ENCODE measurements around the gene ADAMTS7. TPM values are rescaled to one million over a fixed set of nuclear protein-coding genes. Genes with fewer than 3 reads are reported as not detected.
A peak's percentile ranks its signal among the peaks of the same experiment; 100 is the strongest.

ADAMTS7 gene
- total RNA-seq, 1 donor from 2014 or later, result 25.5 TPM

DNA sequence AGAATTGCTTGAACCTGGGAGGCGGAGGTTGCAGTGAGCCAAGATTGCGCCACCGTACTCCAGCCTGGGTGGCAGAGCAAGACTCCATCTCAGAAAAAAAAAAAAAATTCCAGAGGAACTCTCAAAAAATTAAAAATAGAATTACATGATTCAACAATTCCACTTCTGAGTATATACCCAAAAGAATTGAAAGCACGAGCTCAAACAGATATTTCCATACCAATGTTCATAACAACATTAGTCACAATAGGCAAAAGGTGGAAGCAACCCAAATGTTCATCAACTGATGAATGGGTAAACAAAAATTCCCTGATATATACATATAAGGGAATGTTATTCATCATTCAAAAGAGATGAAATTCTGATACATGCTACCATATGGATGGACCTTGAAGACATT lies 44.5 kb upstream of the ADAMTS7 start:
- no peak overlapping the region for H3K27ac ChIP-seq (ENCODE audit: low read depth, low read length)
- Mint-ChIP-seq H3K4me3 (ENCODE audit: unreplicated experiment) (no peak overlapping the region), H3K4me1 (ENCODE audit: low read depth, unreplicated experiment) (no peaks in the 10 kb centered on the region), H3K27ac (ENCODE audit: unreplicated experiment) (no peak overlapping the region), H3K36me3 (ENCODE audit: low read depth, unreplicated experiment) (no peaks in the 10 kb centered on the region), H3K27me3 (ENCODE audit: low read depth, unreplicated experiment) (no peaks in the 10 kb centered on the region), H3K9me3 (ENCODE audit: unreplicated experiment) (no peaks in the 10 kb centered on the region)
- TF ChIP-seq, protein P1, sequence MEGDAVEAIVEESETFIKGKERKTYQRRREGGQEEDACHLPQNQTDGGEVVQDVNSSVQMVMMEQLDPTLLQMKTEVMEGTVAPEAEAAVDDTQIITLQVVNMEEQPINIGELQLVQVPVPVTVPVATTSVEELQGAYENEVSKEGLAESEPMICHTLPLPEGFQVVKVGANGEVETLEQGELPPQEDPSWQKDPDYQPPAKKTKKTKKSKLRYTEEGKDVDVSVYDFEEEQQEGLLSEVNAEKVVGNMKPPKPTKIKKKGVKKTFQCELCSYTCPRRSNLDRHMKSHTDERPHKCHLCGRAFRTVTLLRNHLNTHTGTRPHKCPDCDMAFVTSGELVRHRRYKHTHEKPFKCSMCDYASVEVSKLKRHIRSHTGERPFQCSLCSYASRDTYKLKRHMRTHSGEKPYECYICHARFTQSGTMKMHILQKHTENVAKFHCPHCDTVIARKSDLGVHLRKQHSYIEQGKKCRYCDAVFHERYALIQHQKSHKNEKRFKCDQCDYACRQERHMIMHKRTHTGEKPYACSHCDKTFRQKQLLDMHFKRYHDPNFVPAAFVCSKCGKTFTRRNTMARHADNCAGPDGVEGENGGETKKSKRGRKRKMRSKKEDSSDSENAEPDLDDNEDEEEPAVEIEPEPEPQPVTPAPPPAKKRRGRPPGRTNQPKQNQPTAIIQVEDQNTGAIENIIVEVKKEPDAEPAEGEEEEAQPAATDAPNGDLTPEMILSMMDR (IDR thresholded peaks at IDR 0.05; ENCODE audit: insufficient read depth, low read depth, low read length), result no peak
- no peak overlapping the region for H3K9ac ChIP-seq (ENCODE audit: low read length)
- H3K4me1 ChIP-seq (ENCODE audit: insufficient read depth, low read length), result no peaks in the 10 kb centered on the region
- H3K4me2 ChIP-seq (ENCODE audit: low read length), result no peak overlapping the region
- no peaks in the 10 kb centered on the region for H3K9me3 ChIP-seq (ENCODE audit: insufficient read depth, low read depth, low read length)
- H4K20me1 ChIP-seq (ENCODE audit: insufficient read depth, low read length), result no peaks in the 10 kb centered on the region
- FAIRE-seq (no peak), DNase-seq (ENCODE audit: low read depth) (peak; percentile 55)
- no peak overlapping the region for H2AFZ ChIP-seq (ENCODE audit: low read depth, low read length)
- H3K79me2 ChIP-seq (ENCODE audit: insufficient read depth, low read length), result no peaks in the 10 kb centered on the region
- H3K36me3 ChIP-seq (ENCODE audit: insufficient read depth, low read length), result no peaks in the 10 kb centered on the region
- no peaks in the 10 kb centered on the region for H3K27me3 ChIP-seq (ENCODE audit: insufficient read depth, low read length)
- H3K4me3 ChIP-seq (ENCODE audit: insufficient read depth, low read depth, low read length), result no peak overlapping the region

DNA sequence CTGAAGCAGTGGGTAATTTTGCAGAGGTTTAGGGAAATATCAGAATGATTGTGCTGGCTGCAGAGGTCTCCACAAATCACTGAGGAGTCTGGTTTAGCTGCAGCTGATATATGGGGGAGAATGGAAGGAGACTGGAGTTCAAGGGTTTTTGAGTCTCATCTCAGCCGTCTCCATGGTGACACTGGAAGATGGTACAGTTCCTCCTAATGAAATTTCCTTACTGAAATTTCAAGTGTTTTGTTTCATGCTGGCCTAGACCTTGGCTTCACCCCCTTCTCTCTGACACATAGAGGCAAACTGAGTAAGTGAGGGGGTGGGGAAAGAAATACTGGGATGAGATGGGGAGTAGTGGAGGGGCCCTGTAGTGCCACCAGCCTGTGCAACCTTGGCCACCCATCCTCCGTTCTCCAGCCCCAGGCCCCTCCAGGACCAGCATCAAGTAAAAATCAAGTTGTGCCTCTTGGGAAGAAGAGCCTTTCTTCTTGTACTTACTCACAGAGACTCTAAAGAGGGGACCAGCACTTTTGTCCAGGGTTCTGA lies 43.6 kb upstream of the ADAMTS7 start:
- Mint-ChIP-seq H3K36me3 (ENCODE audit: low read depth, unreplicated experiment) (no peaks in the 10 kb centered on the region), H3K27me3 (ENCODE audit: low read depth, unreplicated experiment) (no peaks in the 10 kb centered on the region), H3K4me3 (ENCODE audit: unreplicated experiment) (no peak overlapping the region), H3K4me1 (ENCODE audit: low read depth, unreplicated experiment) (no peaks in the 10 kb centered on the region), H3K9me3 (ENCODE audit: unreplicated experiment) (no peaks in the 10 kb centered on the region), H3K27ac (ENCODE audit: unreplicated experiment) (no peak overlapping the region)
- no peak overlapping the region for H3K27ac ChIP-seq (ENCODE audit: low read depth, low read length)
- H3K4me1 ChIP-seq (ENCODE audit: insufficient read depth, low read length), result no peaks in the 10 kb centered on the region
- no peak for DNase-seq (ENCODE audit: low read depth)
- H3K9me3 ChIP-seq (ENCODE audit: insufficient read depth, low read depth, low read length), result no peaks in the 10 kb centered on the region
- no peak for TF ChIP-seq EZH2 (IDR thresholded peaks at IDR 0.05; ENCODE audit: insufficient read depth, low read length)
- TF ChIP-seq, protein P1 (IDR thresholded peaks at IDR 0.05; ENCODE audit: insufficient read depth, low read depth, low read length), result no peak
- H3K36me3 ChIP-seq (ENCODE audit: insufficient read depth, low read length), result no peaks in the 10 kb centered on the region
- H2AFZ ChIP-seq (ENCODE audit: low read depth, low read length), result no peak overlapping the region
- no peak overlapping the region for H3K4me3 ChIP-seq (ENCODE audit: insufficient read depth, low read depth, low read length)
- H3K9ac ChIP-seq (ENCODE audit: low read length), result no peak overlapping the region
- no peaks in the 10 kb centered on the region for H4K20me1 ChIP-seq (ENCODE audit: insufficient read depth, low read length)
- no peaks in the 10 kb centered on the region for H3K79me2 ChIP-seq (ENCODE audit: insufficient read depth, low read length)
- no peaks in the 10 kb centered on the region for H3K27me3 ChIP-seq (ENCODE audit: insufficient read depth, low read length)
- H3K4me2 ChIP-seq (ENCODE audit: low read length), result no peak overlapping the region
- no peak for FAIRE-seq

DNA sequence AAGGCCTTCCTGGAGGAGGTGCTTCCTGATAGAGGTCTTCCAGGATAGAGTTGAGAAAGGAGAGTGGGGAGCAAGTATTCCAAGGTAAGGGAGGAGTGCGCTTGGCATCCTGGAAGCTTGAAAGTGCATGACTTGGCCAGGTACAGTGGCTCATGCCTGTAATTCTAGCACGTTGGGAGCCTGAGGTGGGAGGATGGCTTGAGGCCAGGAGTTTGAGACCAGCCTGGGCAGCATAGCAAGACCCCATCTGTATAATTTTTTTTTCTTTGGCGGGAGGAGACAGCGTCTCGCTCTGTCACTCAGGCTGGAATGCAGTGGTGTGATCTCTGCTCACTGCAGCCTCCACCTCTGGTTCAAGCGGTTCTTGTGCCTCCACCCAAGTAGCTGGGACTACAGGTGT lies 42.2 kb upstream of the ADAMTS7 start:
- no peaks in the 10 kb centered on the region for H3K79me2 ChIP-seq (ENCODE audit: insufficient read depth, low read length)
- DNase-seq (ENCODE audit: low read depth), result no peak
- TF ChIP-seq EZH2 (IDR thresholded peaks at IDR 0.05; ENCODE audit: insufficient read depth, low read length), result no peak
- TF ChIP-seq, protein P1 (IDR thresholded peaks at IDR 0.05; ENCODE audit: insufficient read depth, low read depth, low read length), result no peak
- H2AFZ ChIP-seq (ENCODE audit: low read depth, low read length), result no peak overlapping the region
- no peaks in the 10 kb centered on the region for H3K36me3 ChIP-seq (ENCODE audit: insufficient read depth, low read length)
- no peak overlapping the region for H3K4me2 ChIP-seq (ENCODE audit: low read length)
- no peaks in the 10 kb centered on the region for H4K20me1 ChIP-seq (ENCODE audit: insufficient read depth, low read length)
- H3K27me3 ChIP-seq (ENCODE audit: insufficient read depth, low read length), result no peaks in the 10 kb centered on the region
- H3K4me1 Mint-ChIP-seq (ENCODE audit: low read depth, unreplicated experiment), result no peaks in the 10 kb centered on the region
- FAIRE-seq, result no peak
- no peaks in the 10 kb centered on the region for H3K9me3 Mint-ChIP-seq (ENCODE audit: unreplicated experiment)
- H3K9ac ChIP-seq (ENCODE audit: low read length), result no peak overlapping the region
- H3K4me3 ChIP-seq (ENCODE audit: insufficient read depth, low read depth, low read length), result no peak overlapping the region
- H3K4me3 Mint-ChIP-seq (ENCODE audit: unreplicated experiment), result no peak overlapping the region
- no peaks in the 10 kb centered on the region for H3K36me3 Mint-ChIP-seq (ENCODE audit: low read depth, unreplicated experiment)
- H3K4me1 ChIP-seq (ENCODE audit: insufficient read depth, low read length), result no peaks in the 10 kb centered on the region
- H3K27ac ChIP-seq (ENCODE audit: low read depth, low read length), result no peak overlapping the region
- H3K27me3 Mint-ChIP-seq (ENCODE audit: low read depth, unreplicated experiment), result no peaks in the 10 kb centered on the region
- H3K9me3 ChIP-seq (ENCODE audit: insufficient read depth, low read depth, low read length), result no peaks in the 10 kb centered on the region
- H3K27ac Mint-ChIP-seq (ENCODE audit: unreplicated experiment), result no peak overlapping the region
